ENCODE results near the gene ACTL6B.

The ACTL6B gene

DNA sequence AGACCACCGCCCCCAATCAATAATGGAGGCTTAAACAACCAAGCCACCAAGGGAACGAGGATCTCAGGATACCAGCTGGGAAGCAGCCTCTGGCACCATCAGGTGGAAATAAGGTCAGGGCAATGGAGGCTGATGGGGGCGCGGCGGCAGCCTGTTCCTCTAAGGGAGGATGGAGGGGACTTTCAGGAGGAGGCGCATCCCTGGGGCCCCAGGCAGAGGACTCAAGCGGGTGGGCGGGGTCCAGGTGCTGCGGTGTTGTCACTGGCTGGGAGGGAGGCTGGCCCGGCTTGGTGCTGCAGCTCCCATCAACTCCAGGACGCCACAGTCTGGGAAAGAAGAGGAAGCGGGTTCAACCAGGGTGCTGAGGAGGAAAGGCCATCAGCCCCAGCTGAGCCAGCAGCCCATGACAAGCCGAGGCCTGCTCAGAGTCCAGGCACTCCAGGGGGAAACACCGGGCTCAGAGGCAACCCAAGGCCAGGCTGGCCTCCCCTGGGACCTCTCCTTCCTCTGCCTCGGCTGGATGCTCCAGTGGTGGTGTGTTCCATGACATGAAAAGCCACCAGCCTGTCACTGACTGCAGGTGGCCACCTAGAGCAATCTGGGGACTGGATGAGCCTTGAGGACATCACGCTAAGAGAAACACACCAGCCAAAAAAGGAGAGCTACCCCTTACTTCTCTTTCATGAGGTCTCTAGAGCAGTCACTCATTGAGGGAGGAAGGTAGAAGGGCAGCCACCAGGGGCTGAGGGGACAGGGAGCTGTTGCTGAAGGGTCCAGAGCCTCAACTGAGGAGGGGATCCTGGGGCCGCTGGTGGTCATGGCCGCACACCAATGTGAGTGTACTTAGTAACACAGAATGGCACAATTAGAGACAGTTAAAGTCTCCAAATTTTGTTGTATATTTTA lies 33.2 kb upstream of the ACTL6B start:
- TF ChIP-seq CEBPB (IDR thresholded peaks at IDR 0.05): no peak
- no peak for TF ChIP-seq EP300 (IDR thresholded peaks at IDR 0.05; ENCODE audit: borderline replicate concordance)
- TF ChIP-seq TAF1 (IDR thresholded peaks at IDR 0.05; ENCODE audit: low read depth): no peak
- no peak for TF ChIP-seq TEAD4 (IDR thresholded peaks at IDR 0.05)
- TF ChIP-seq, protein P1, sequence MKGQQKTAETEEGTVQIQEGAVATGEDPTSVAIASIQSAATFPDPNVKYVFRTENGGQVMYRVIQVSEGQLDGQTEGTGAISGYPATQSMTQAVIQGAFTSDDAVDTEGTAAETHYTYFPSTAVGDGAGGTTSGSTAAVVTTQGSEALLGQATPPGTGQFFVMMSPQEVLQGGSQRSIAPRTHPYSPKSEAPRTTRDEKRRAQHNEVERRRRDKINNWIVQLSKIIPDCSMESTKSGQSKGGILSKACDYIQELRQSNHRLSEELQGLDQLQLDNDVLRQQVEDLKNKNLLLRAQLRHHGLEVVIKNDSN (IDR thresholded peaks at IDR 0.05): no peak
- TF ChIP-seq TCF12 (IDR thresholded peaks at IDR 0.05; ENCODE audit: low read depth): no peak
- TF ChIP-seq FOXM1 (IDR thresholded peaks at IDR 0.05; ENCODE audit: borderline replicate concordance, low read depth): no peak
- TF ChIP-seq CREB1 (IDR thresholded peaks at IDR 0.05; ENCODE audit: low read depth): no peak
- no peak for TF ChIP-seq EGR1 (IDR thresholded peaks at IDR 0.05)
- no peak for TF ChIP-seq YY1 (IDR thresholded peaks at IDR 0.05; ENCODE audit: low read depth)
- TF ChIP-seq ZBTB7A (IDR thresholded peaks at IDR 0.05; ENCODE audit: low read depth): no peak
- no peak for TF ChIP-seq NFIC (IDR thresholded peaks at IDR 0.05)
- TF ChIP-seq, protein P2, sequence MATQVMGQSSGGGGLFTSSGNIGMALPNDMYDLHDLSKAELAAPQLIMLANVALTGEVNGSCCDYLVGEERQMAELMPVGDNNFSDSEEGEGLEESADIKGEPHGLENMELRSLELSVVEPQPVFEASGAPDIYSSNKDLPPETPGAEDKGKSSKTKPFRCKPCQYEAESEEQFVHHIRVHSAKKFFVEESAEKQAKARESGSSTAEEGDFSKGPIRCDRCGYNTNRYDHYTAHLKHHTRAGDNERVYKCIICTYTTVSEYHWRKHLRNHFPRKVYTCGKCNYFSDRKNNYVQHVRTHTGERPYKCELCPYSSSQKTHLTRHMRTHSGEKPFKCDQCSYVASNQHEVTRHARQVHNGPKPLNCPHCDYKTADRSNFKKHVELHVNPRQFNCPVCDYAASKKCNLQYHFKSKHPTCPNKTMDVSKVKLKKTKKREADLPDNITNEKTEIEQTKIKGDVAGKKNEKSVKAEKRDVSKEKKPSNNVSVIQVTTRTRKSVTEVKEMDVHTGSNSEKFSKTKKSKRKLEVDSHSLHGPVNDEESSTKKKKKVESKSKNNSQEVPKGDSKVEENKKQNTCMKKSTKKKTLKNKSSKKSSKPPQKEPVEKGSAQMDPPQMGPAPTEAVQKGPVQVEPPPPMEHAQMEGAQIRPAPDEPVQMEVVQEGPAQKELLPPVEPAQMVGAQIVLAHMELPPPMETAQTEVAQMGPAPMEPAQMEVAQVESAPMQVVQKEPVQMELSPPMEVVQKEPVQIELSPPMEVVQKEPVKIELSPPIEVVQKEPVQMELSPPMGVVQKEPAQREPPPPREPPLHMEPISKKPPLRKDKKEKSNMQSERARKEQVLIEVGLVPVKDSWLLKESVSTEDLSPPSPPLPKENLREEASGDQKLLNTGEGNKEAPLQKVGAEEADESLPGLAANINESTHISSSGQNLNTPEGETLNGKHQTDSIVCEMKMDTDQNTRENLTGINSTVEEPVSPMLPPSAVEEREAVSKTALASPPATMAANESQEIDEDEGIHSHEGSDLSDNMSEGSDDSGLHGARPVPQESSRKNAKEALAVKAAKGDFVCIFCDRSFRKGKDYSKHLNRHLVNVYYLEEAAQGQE (IDR thresholded peaks at IDR 0.05; ENCODE audit: low read depth): no peak
- no peak for TF ChIP-seq RAD21 (IDR thresholded peaks at IDR 0.05; ENCODE audit: low read depth)
- TF ChIP-seq, protein P3, sequence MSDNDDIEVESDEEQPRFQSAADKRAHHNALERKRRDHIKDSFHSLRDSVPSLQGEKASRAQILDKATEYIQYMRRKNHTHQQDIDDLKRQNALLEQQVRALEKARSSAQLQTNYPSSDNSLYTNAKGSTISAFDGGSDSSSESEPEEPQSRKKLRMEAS (IDR thresholded peaks at IDR 0.05): no peak

DNA sequence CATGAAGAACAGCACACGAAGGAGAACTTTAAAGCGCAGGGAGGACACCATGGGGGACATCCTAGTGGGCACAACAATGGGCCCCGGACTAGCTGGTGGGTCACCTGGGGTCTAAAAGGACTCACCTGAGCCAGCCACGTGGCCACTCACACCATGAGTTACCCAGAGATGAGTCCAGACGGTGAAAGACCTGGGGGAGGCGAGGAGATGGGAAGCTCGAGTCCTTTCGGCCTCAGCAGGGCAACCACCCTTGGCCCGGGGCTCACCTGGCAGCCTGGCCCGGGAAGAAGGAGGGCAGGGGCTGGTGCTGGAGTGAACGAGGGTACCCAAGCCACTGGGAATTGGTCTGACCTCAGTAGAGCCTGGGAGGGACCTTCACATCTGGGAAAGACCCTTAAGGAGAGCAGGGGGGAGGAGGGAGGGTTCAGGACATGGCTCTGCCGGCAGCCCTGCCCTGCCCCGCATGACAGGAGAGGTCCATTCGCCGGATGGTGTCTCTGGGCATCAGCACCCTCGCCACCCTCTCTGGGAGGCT lies 32.1 kb upstream of the ACTL6B start:
- TF ChIP-seq, protein P3 (IDR thresholded peaks at IDR 0.05): no peak
- TF ChIP-seq CEBPB (IDR thresholded peaks at IDR 0.05) (no peak), NFIC (IDR thresholded peaks at IDR 0.05) (no peak), TCF12 (IDR thresholded peaks at IDR 0.05; ENCODE audit: low read depth) (no peak), ZBTB7A (IDR thresholded peaks at IDR 0.05; ENCODE audit: low read depth) (no peak), CREB1 (IDR thresholded peaks at IDR 0.05; ENCODE audit: low read depth) (no peak), TAF1 (IDR thresholded peaks at IDR 0.05; ENCODE audit: low read depth) (no peak), RAD21 (IDR thresholded peaks at IDR 0.05; ENCODE audit: low read depth) (no peak), FOXM1 (IDR thresholded peaks at IDR 0.05; ENCODE audit: borderline replicate concordance, low read depth) (no peak), EGR1 (IDR thresholded peaks at IDR 0.05) (no peak), YY1 (IDR thresholded peaks at IDR 0.05; ENCODE audit: low read depth) (no peak), TEAD4 (IDR thresholded peaks at IDR 0.05) (no peak)
- TF ChIP-seq, protein P2 (IDR thresholded peaks at IDR 0.05; ENCODE audit: low read depth): no peak

DNA sequence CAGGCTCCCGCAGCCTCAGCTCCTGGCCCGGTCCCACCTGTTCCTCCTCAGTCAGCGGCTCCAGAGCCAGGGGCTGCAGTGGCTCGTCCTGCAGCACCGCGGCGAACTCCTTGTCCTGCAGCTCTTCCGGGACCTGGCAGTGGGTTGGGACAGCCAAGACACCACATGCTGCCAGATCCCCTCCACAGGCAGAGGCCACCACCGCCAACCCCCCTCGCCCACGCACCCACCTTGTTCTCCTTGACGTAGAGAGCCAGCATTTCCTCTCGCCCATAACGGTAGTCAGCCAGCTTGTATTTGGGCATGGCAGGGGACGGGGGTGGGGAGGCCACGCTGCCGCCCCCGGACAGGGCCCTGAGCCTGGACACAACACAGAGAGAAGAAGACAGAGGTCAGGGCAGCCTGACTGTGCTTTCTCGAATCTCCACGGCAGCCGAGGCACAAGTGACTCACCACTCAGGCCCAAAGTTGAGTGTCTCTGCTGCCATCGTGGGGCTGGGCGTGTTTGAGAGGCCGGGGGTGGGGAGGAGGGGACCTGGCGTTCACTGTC lies 31.6 kb upstream of the ACTL6B start:
- no peak for TF ChIP-seq TEAD4 (IDR thresholded peaks at IDR 0.05)
- TF ChIP-seq NFIC (IDR thresholded peaks at IDR 0.05): no peak
- TF ChIP-seq, protein P3 (IDR thresholded peaks at IDR 0.05): no peak
- no peak for TF ChIP-seq YY1 (IDR thresholded peaks at IDR 0.05; ENCODE audit: low read depth)
- no peak for TF ChIP-seq FOXM1 (IDR thresholded peaks at IDR 0.05; ENCODE audit: borderline replicate concordance, low read depth)
- no peak for TF ChIP-seq CEBPB (IDR thresholded peaks at IDR 0.05)
- TF ChIP-seq CREB1 (IDR thresholded peaks at IDR 0.05; ENCODE audit: low read depth): no peak
- TF ChIP-seq RAD21 (IDR thresholded peaks at IDR 0.05; ENCODE audit: low read depth): no peak
- TF ChIP-seq EGR1 (IDR thresholded peaks at IDR 0.05): no peak

DNA sequence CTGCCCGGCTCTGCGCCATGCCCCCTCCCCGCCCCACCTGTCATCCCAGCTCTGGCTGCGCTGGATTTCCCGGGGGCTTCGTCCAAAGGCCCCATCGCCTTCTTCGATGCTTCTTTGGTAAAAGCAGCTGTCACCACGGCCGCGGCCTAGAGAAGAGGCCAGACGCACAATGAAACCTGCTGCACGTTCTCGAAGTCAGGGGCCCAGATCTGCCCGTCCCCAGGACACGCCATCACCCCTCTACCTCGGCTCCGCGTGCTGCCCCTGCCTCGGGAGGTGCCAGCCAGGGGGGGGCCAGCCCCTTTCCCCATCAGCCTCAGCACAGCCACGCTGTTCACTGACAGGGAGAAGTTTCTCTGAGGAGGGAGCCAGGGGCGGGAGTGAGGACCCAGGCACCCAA lies 31.0 kb upstream of the ACTL6B start:
- TF ChIP-seq CREB1 (IDR thresholded peaks at IDR 0.05; ENCODE audit: low read depth) (no peak), FOXM1 (IDR thresholded peaks at IDR 0.05; ENCODE audit: borderline replicate concordance, low read depth) (no peak), TCF12 (IDR thresholded peaks at IDR 0.05; ENCODE audit: low read depth) (no peak), ZBTB7A (IDR thresholded peaks at IDR 0.05; ENCODE audit: low read depth) (no peak), RAD21 (IDR thresholded peaks at IDR 0.05; ENCODE audit: low read depth) (no peak), EP300 (IDR thresholded peaks at IDR 0.05; ENCODE audit: borderline replicate concordance) (no peak), YY1 (IDR thresholded peaks at IDR 0.05; ENCODE audit: low read depth) (no peak), CEBPB (IDR thresholded peaks at IDR 0.05) (no peak), NFIC (IDR thresholded peaks at IDR 0.05) (no peak)
- TF ChIP-seq, protein P3 (IDR thresholded peaks at IDR 0.05): no peak
- TF ChIP-seq, protein P2 (IDR thresholded peaks at IDR 0.05; ENCODE audit: low read depth): no peak

All from Ishikawa (cell line).